Lower leg skin (tissue), 3 donors: ENCODE measurements around the gene MDFIC.

ENCODE experiments used
- CTCF ChIP-seq, 3 donors: fragments of 450-650 bp; IDR thresholded peaks; one replicate each; pipeline ENCODE4 v1.5.1; 2016; ENCODE audit warnings: antibody characterized with exemption in 3 of 3, mild to moderate bottlenecking in 3 of 3, moderate library complexity in 2 of 3
- POLR2A ChIP-seq, 2 donors: fragments of 450-650 bp; IDR thresholded peaks; one replicate each; pipeline ENCODE4 v1.6.1; 2016 to 2017; ENCODE audit warnings: antibody characterized with exemption in 2 of 2, mild to moderate bottlenecking in 1 of 2, moderate library complexity in 1 of 2

GRCh38 chr7:114932991-114933390 lies 11.1 kb downstream of the MDFIC start:
- TF ChIP-seq POLR2A (IDR thresholded peaks at IDR 0.05) (no peak), CTCF (IDR thresholded peaks at IDR 0.05) (no peak)
